Stimulated activated CD4-positive, alpha-beta T cell treated with anti-CD3 and anti-CD28 coated beads, TNF-alpha, amount 100 ng/mL, for 24 hours (primary cell): ENCODE data around the gene CCNQ.

Experiments
- DNase-seq, 3 experiments: peaks; one replicate each; pipeline ENCODE4 v3.0.0-alpha.2; 2020; ENCODE audit warnings: low read depth in 3 of 3

Gene CCNQ

GRCh38 chrX:153598541-153599191, at the start of gene CCNQ:
TSS of gene CCNQ (minus strand) at chrX:153599139. CDS start at chrX:153599073, 66 bp downstream.
- DNase-seq: peak in 1 of 3 experiments; percentile 22

DNA sequence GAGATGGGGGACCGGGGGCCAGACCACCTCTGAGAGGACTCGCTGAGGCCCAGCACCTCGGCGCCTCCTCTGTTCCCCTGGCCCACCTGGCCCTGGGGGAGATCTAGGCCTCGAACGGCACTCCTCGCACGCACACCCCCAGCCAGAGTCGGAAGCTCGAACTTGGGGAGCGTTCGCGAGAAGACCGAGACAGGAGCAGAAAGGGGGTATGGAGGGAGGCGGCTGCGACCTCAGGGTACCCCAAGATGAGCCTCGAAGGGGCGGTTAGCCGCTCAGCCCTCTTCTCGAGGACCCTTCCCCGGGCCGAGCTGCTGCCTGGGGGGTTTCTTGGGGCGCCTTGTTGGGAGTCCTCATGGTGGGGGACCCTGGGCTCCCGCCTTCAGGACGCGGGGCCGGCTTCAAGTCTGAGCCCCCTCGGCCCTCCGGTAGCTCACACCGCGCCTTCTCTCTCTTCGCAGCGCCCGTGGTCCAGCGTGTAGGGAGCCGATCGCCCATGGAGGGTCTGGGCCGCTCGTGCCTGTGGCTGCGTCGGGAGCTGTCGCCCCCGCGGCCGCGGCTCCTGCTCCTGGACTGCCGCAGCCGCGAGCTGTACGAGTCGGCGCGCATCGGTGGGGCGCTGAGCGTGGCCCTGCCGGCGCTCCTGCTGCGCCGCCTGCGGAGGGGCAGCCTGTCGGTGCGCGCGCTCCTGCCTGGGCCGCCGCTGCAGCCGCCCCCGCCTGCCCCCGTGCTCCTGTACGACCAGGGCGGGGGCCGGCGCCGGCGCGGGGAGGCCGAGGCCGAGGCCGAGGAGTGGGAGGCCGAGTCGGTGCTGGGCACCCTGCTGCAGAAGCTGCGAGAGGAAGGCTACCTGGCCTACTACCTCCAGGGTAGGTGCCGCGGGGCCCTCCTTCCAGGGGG, 48.8 kb upstream of the CCNQ start:
- DNase-seq: no peak

DNA sequence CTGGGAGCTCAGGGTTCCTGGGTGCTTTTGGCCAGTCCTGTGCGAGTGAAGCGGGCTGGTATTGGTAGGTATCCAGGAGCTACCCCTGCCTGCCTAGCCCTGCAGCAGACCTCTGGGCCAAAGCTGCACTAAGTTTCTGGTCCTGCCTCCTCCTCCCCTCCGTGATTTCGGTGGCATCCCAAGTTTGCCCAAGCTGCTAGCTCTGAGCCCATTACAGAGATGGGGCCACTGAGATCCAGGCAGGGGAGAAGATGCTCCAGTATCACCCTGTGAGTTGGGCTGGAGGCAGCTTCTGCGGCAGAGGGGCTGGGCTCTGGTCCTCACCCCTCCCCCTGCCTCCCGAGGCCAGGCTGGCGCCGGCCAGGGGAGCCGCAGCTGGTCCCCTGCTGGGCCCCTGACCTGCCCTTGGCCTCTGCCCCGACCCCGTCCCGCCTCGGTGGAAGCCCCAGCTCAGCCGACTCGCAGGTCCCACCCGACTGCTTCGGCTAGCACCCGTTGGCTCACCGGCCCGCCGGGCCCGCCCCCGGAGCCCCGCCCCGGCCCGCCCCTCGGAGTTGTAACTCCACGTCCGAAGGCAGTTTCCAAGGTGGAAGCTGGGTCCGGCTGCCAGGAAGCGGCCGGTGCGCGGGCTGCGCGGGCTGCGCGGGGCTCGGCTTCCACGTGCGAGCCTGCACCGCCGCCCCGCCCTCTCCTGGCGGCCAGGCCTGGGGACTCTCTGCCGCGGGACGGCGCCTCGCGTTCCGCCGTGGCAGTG, 47.9 kb upstream of the CCNQ start, which contains the start of gene DUSP9:
DUSP9 (plus strand) TSS at position 584 of the 754 bp plus-strand sequence. CDS start 751 bp downstream, outside the sequence.
- DNase-seq: no peak

DNA sequence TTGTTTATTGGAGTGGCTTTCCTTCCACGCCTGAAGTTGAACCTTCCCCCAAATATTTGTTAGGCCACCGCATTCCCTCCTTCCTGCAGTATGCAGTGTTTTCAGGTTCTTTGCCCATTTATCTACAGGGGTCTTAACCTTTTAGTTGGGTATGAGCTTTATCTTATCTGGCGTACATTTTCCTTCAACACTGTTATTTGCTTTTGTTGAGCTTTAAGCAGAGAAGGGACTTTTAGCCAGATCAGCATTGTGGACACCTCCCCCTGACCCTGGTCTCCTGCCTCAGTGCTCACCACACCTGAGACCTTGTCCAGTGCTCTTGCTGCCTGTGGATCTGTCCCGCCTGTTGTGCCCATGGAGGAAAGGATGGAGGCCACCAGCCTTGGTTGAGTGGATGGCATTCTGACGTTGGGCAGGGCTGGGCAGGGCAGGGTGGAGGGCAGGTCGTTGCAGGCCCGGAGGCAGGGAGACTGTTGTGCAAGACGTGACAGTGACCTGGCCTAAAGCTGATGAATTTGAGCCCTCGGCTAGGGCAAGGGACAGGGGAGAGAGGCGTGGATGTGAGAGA, 47.1 kb upstream of the CCNQ start:
- DNase-seq: no peak

GRCh38 chrX:153645151-153645550, 46.2 kb upstream of the CCNQ start:
- no peak for DNase-seq

GRCh38 chrX:153644356-153645125, 45.6 kb upstream of the CCNQ start:
- no peak for DNase-seq

DNA sequence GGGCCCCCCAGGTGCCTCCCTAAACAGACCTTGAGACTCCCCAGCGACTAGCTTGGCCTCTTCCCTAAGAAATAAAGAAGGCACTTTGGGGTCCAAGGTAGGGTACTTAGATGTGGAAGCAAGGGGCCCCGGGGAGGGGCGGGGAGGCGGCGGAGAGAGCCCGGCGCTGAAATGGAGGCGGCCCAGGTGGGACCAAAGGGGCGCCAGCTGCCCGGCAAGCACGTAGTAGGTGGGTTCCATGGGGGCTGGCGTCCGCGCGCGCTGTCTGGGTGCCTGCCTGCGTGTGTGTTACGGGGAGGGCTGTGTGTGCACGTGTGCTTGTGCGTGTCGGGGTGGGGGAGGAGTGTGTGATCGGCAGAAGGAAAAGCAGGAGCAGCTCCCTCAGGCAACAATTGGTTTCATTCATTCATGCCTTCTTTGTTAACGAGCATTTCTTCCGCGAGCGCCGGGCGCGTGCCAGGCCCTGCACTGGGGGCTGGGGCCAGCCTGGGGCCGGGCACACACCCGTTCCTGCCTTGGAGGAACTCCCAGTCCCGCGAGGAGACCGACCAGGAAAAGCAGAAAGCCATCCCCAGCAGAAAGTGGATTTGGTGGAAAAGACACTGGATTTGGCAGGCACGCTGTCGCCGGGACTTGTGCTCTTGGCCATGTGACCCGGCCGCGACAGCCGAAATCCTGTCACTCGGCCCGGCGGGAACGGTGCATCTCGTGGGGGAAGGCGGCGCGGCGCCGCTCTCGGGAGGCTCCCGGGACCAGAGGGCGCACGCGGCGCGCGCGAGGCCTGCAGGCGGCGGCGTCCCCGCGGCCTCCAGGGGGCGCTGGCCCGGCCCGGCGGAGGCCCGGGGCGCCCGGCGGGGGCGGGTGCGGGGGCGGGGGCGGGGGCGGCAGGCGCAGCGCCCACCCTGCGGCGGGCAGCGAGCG, 44.8 kb upstream of the CCNQ start:
- no peak for DNase-seq

DNA sequence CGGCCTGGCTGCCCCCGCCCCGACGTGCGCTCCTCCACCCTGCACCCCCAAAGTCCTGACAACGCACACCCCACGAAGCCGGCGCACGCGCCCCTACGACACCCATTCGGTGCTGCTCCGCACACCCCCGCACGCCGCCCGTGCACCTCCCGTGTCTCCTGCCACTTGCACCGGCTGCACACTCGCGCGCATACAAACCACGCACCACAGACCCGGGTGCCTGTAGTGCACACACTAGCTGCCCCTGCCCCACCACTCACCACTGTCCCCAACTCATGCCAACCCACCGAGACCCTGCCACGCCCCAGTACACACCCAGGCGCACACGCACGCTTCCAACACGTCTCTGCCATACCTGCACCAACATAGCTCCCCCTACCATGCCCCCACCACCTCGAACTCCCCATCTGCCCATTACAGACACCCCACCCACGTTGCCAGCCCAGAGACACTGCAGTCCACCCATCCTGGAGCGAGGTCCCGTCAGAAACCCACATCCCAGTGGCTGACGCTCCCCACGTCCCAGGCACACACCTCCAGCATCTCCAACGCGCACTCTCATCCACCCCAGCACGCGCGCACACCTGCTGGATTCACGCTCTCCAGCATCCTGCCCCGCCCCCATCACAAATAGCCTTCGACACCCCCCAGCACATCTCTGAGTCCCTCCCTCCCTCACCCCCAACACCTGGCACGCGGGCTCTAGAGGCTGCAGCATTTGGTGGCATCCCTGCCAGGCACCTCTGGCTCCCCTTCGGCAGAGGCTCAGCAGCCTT, 43.9 kb upstream of the CCNQ start:
- no peak for DNase-seq

DNA sequence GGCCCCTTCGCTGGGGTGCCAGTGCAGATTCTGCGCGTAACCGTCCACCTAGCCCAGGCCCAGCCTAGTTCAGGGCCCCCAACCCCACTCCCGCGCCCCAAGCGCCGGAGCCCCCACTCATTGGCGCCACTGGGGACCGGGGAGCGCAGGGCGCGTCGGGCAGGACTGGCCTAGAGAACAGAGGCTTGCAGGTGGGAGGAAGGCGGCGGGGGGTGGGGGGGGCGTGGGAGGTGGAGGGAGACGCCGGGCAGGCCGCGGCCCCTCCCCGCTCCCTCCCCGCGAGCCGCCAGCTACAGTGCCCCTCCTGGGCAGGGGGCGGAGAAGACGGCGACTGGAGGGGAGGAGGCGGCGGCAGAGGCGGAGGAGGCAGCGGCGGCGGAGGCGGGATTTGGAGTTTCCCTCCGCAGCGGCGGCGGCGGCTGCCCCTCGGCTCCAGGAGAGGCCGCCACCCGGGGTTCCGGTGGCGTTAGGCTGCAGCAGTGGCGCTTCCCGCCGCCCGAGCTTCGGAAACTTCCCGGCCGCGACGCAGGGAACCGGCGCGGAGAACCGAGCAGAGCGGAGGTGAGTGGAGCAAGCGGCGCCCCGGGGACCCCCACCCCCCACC, 43.2 kb upstream of the CCNQ start:
- DNase-seq: no peak

DNA sequence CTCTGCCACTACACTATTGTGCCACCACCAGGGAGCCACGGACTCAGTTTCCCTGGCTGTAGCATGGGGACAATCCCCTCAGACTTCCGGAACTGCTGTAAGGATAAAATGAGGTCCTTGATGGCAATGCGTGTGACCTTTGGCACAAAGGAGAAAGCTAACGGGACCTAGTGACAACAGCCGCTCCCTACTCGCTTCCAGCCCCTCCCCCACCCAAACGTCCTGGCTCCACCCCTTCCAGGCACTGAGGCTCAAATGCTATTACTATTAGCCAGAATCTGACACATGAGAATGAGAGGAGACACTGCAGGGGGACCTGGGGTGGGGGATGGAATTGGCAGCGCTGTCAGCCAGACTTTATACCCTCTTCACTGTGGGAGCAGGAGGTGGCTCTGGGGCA, 42.7 kb upstream of the CCNQ start:
- DNase-seq: no peak

DNA sequence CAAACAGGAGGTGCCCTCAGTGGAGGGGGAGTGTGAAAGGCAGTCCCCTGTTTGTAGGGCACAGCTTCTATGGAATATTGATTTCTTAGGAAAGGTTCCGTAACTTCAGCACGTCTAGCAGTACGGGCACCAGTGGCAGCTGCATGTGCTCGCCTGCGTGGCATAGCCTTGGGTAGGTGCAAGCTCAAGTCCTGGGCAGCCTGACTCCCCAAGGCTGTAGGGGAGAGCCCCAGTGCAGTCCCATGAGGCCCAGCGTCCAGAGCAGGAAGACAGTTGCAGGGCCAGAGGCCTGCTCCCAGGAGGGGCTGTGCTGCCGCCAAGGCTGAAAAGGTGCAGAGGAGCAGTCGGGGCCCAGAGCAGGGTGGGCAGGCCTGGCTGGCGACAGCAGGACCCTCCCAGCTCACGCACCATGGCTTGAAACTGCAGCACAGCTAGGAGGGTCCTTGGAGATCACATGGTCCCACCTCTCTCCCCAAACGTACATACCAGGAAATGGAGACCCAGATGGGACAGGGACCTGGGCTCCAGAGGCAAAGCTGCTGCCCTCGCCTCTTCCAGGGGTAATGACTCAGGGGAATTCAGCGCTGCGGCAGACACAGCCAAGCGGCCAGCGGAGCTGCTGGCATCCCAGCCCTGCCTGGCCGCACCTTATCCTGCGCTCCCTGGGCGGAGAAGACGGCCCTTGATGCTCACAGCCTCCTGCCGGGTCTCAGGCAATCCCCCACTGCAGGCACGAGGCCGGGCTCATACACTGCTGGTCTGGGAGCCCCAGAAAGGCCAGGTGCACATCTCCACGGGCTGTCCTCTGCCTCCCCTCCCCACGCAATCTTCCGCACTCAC, 42.0 kb upstream of the CCNQ start:
- DNase-seq: no peak

- DNase-seq: no peak
Observed at GRCh38 chrX:153640045-153640686, 41.2 kb upstream of the CCNQ start.

GRCh38 chrX:153639177-153640044, 40.5 kb upstream of the CCNQ start:
- no peak for DNase-seq

DNA sequence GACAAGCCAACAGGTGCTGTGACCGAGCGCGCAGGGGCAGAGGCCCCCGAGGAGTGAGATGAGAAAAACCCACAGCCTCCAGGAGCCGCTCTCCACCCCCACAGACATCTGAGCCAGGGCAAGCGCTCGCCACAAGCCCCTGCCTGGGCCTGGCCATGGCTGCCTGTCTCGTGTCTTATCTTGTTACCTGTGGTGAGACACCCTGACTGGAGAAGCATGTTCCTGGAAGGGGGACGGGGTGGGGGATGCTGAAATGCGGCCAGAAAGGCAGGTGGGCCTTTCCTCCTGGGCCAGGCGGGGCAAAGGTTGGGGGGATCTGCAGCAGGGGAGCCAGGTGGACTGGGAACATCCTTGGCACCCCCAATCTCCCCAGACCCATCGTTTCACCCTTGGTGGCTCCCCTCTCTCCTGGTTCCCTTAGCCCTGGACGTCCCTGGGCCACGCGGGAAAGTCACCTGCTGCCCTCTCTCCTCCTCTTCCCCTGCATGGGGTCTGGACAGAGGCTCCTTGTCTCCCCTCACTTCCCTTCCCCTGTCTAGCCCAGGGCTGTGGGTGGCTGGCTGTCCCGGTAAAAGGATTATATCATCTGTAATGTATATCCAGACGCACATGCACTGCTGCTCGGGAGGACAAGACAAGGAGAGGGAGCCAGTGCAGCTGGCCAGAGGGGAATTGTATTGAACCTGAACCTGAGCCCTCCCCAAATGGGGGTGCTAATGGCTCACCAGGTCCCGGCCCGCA, 39.7 kb upstream of the CCNQ start:
- no peak for DNase-seq

- no peak for DNase-seq
Observed at GRCh38 chrX:153638041-153638371, 39.1 kb upstream of the CCNQ start.
